Osteocyte (in vitro differentiated cells): ENCODE measurements around the gene SLC25A39. TPM values are rescaled to one million over a fixed set of nuclear protein-coding genes. Genes with fewer than 3 reads are reported as not detected.

Source experiments
- DNase-seq: peaks from one replicate; pipeline ENCODE4 v3.0.0; 2021; ENCODE audit warnings: mixed read lengths; ENCODE audit not compliant: unreplicated experiment; ENCODE audit errors: extremely low spot score
- H3K27ac Mint-ChIP-seq: one replicate; pipeline ENCODE4 v1.8.0; 2021; ENCODE audit warnings: mild to moderate bottlenecking, mixed read lengths; ENCODE audit not compliant: unreplicated experiment
- H3K27me3 Mint-ChIP-seq: one replicate; pipeline ENCODE4 v1.8.0; 2021; ENCODE audit warnings: mixed read lengths; ENCODE audit not compliant: unreplicated experiment
- H3K36me3 Mint-ChIP-seq: one replicate; pipeline ENCODE4 v1.8.0; 2021; ENCODE audit warnings: mixed read lengths; ENCODE audit not compliant: unreplicated experiment
- H3K4me1 Mint-ChIP-seq: one replicate; pipeline ENCODE4 v1.8.0; 2021; ENCODE audit warnings: mixed read lengths; ENCODE audit not compliant: unreplicated experiment
- H3K4me3 Mint-ChIP-seq: one replicate; pipeline ENCODE4 v1.8.0; 2021; ENCODE audit warnings: mild to moderate bottlenecking, moderate library complexity, mixed read lengths; ENCODE audit not compliant: unreplicated experiment
- H3K9me3 Mint-ChIP-seq: one replicate; pipeline ENCODE4 v1.8.0; 2021; ENCODE audit warnings: mixed read lengths; ENCODE audit not compliant: unreplicated experiment
- total RNA-seq: library from RNA; stranded (reverse); gene quantifications from 2 replicates; pipeline ENCODE4 v1.2.1, GENCODE V29; 2021
- TF ChIP-seq, protein P1 (sequence below): fragments of 200-600 bp; sonication (generic); IDR thresholded peaks from 2 replicates; pipeline ENCODE4 v1.5.0; 2021; ENCODE audit warnings: antibody characterized with exemption, mild to moderate bottlenecking, moderate library complexity

The SLC25A39 gene
- total RNA-seq, 1 donor from 2014 or later, result 122 TPM

DNA sequence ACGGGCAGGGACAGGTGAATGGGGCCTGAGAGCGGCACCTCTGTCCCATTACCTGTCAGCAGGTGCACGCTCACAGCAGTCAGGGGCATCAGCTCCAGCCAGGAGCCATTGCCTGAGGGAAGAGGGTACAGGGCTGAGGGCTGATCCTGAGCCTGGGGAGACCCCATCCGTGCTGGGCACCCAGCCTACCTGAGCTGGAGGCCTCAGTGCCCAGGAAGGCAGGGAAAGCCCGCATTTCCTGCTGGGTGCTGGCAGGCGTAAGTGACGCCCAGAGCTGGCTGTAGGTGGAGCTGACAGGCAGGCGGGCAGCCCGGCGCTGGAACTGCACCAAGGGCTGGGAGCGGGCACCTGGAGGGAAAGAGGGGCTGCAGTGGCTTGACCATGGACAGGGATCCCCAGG is 31.6 kb upstream of the SLC25A39 start:
- Mint-ChIP-seq H3K4me3 (no peak overlapping the region), H3K27ac (no peak overlapping the region), H3K4me1 (peaks cover 10% of the 10 kb centered on the region), H3K9me3 (no peaks in the 10 kb centered on the region), H3K27me3 (no peaks in the 10 kb centered on the region), H3K36me3 (peaks cover 12% of the 10 kb centered on the region)
- TF ChIP-seq, protein P1, sequence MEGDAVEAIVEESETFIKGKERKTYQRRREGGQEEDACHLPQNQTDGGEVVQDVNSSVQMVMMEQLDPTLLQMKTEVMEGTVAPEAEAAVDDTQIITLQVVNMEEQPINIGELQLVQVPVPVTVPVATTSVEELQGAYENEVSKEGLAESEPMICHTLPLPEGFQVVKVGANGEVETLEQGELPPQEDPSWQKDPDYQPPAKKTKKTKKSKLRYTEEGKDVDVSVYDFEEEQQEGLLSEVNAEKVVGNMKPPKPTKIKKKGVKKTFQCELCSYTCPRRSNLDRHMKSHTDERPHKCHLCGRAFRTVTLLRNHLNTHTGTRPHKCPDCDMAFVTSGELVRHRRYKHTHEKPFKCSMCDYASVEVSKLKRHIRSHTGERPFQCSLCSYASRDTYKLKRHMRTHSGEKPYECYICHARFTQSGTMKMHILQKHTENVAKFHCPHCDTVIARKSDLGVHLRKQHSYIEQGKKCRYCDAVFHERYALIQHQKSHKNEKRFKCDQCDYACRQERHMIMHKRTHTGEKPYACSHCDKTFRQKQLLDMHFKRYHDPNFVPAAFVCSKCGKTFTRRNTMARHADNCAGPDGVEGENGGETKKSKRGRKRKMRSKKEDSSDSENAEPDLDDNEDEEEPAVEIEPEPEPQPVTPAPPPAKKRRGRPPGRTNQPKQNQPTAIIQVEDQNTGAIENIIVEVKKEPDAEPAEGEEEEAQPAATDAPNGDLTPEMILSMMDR, result no peak
- DNase-seq, result no peak

DNA sequence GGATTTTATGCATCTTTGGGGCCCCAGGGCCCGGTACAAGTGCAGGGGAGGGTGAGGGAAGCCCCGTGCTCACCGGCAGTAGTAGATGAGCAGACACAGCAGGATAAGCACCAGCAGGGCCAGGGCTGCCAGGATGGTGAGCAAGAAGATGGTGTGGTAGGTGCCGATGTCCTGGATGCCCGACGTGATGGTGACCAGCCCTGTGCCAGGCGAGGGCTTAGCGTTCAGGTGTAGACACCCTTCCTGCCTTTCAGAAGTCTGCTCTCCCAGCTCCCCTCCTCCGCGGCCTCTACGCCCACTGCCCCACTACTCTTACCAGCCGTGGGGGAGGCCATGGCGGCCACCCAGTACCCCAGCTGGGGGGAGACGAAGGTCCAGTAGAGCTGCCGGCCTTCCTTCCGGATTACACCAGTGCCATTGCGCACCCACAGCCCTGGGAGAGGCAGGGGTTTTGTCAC is 31.0 kb upstream of the SLC25A39 start:
- H3K4me1 Mint-ChIP-seq, result peaks cover 4% of the 10 kb centered on the region
- no peak overlapping the region for H3K4me3 Mint-ChIP-seq
- DNase-seq, result no peak
- H3K36me3 Mint-ChIP-seq, result peaks cover 12% of the 10 kb centered on the region
- H3K9me3 Mint-ChIP-seq, result no peaks in the 10 kb centered on the region
- no peaks in the 10 kb centered on the region for H3K27me3 Mint-ChIP-seq
- TF ChIP-seq, protein P1, result no peak
- H3K27ac Mint-ChIP-seq, result no peak overlapping the region

DNA sequence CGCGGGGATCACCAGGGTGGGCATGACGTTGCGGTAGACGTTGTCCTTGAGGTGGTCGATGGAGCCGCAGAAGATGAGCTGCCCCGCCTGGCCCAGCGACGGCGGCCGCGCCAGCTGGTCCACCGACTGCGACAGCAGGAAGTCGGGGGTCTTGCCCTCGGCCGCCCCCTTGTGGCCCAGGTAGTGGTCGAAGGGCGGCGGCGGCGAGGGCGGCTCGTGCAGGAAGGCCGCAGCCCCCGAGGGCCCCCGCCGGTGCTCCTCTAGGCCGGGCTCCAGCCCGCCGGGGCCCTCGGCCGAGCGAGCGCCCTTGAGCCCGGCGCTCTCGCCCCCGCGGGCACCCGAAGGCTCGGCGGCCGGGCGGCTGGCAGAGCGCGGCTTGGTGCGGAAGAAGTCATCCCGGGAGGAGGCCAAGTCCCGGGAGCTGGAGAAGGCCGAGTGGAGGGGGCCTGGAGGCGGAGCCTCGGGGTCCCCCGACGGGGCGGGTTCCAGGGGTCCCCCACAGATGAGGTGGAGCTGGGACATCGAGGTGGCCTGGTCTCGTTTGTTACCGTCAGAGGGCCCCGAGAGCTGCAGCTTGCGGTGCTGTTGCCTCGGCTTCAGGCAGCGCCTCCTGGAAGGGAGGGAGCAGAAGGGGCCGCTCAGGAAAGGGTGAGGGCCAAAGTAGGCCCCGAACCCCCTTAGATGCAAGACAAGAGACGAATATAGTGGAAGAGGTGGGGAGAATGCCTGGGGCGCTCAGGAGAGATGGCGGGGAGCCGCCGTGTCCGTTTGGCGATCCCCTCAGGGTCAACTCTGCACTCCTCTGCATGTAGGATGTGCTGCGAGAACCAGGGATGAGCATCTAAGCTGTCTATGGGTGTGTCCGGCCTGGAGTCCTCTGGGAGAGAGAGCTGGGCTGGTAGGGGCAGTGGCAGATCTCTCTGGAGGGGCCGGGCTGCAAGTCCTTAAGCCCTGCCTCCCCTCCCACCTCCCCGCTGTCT is 30.2 kb upstream of the SLC25A39 start:
- Mint-ChIP-seq H3K27ac (no peak overlapping the region), H3K4me1 (no peaks in the 10 kb centered on the region), H3K9me3 (no peaks in the 10 kb centered on the region), H3K27me3 (no peaks in the 10 kb centered on the region), H3K36me3 (peaks cover 12% of the 10 kb centered on the region), H3K4me3 (no peak overlapping the region)
- TF ChIP-seq, protein P1, result peak; percentile 44
- no peak for DNase-seq

DNA sequence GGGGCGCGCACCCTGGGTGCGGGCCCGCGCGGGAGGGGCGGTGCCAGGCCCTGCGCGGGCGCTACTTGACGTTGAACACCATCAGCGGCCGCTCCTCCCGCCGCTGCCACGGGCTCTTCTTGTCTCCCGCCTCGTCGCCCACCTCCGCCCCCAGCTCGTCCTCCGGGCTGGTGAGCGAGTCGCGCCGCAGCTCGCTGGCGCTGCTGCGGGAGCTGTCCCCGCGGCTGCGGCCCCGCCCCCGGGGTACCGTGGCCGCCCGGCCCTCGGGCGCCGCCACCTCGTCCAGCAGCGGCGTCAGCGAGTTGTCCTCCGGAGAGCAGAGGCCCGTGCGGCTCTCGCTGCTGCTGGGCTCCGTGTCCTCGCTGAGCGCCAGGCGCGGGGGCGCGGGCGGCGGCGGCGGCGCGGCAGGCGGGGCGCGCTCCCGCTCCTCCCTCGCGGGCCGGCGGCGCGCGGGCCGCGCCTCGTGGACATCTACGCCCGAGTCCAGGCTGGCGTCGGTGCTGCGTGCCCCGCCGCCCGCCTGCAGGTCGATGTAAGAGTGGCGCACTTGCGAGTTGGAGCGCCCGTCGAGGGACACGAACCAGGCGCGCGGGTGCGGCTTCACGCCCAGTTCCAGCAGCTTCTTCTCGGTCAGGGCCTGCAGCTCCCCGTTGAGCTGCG is 29.2 kb upstream of the SLC25A39 start:
- Mint-ChIP-seq H3K27me3 (no peaks in the 10 kb centered on the region), H3K4me1 (no peaks in the 10 kb centered on the region), H3K4me3 (no peak overlapping the region), H3K27ac (no peak overlapping the region), H3K36me3 (peaks cover 14% of the 10 kb centered on the region), H3K9me3 (no peaks in the 10 kb centered on the region)
- TF ChIP-seq, protein P1, result no peak
- DNase-seq, result no peak
